Activated CD4-positive, alpha-beta memory T cell treated with anti-CD3 and anti-CD28 coated beads, Interleukin-2, amount 10 ng/mL, durations not matched to agents 7 days and 5 days (primary cell): ENCODE measurements around the gene EIF5B. TPM values are rescaled to one million over a fixed set of nuclear protein-coding genes. Genes with fewer than 3 reads are reported as not detected.

Experiments used
- CTCF ChIA-PET: fragments of 350-600 bp; sonication (Branson Sonifier 250); formaldehyde crosslinking; loops from one replicate; lab custom pipeline; 2021; ENCODE audit warnings: antibody characterized with exemption, inconsistent platforms; lab: Charles Lee
- POLR2A ChIA-PET: fragments of 350-600 bp; sonication (Branson Sonifier 250); formaldehyde crosslinking; loops from one replicate; lab custom pipeline; 2021; ENCODE audit warnings: antibody characterized with exemption; lab: Charles Lee
- DNase-seq: peaks from one replicate; pipeline ENCODE4 v3.0.0-alpha.2; 2020
- H3K27ac Mint-ChIP-seq: one replicate; pipeline ENCODE4 v1.8.0; 2021; ENCODE audit warnings: mild to moderate bottlenecking, mixed read lengths
- H3K27me3 Mint-ChIP-seq: one replicate; pipeline ENCODE4 v1.8.0; 2021; ENCODE audit warnings: mixed read lengths
- H3K36me3 Mint-ChIP-seq: one replicate; pipeline ENCODE4 v1.8.0; 2021; ENCODE audit warnings: low read depth, mixed read lengths
- H3K4me1 Mint-ChIP-seq: one replicate; pipeline ENCODE4 v1.8.0; 2021; ENCODE audit warnings: mixed read lengths
- H3K4me3 Mint-ChIP-seq: one replicate; pipeline ENCODE4 v1.8.0; 2021; ENCODE audit warnings: mild to moderate bottlenecking, mixed read lengths
- H3K9me3 Mint-ChIP-seq: one replicate; pipeline ENCODE4 v1.8.0; 2021; ENCODE audit warnings: mixed read lengths
- total RNA-seq, 2 experiments: library from RNA; stranded (reverse); gene quantifications; one replicate each; pipeline ENCODE4 v1.2.3, GENCODE V29; 2021

EIF5B gene
- total RNA-seq, 2 experiments from 2014 or later: 37.3 to 38.3 TPM

- Mint-ChIP-seq H3K36me3 (peaks cover 72% of the 10 kb centered on the region), H3K9me3 (no peaks in the 10 kb centered on the region), H3K27me3 (no peaks in the 10 kb centered on the region), H3K4me1 (peaks cover 28% of the 10 kb centered on the region), H3K4me3 (no peak overlapping the region), H3K27ac (no peak overlapping the region)
- no peak for DNase-seq
- ChIA-PET POLR2A (interaction anchor here (1.1 kb wide), 1 partner anchor 39 kb away, joined by 4 read pairs; the partner anchor contains the start of gene EIF5B), CTCF (no interaction called here)
These were observed 39.2 kb downstream of the EIF5B start for GRCh38 chr2:99376254-99376864.

GRCh38 chr2:99377879-99378278 is 40.7 kb downstream of the EIF5B start:
- Mint-ChIP-seq H3K4me1 (peaks cover 28% of the 10 kb centered on the region), H3K27ac (no peak overlapping the region), H3K36me3 (peaks cover 64% of the 10 kb centered on the region), H3K4me3 (no peak overlapping the region), H3K9me3 (no peaks in the 10 kb centered on the region), H3K27me3 (no peaks in the 10 kb centered on the region)
- POLR2A ChIA-PET: no interaction called here
- DNase-seq: no peak
- CTCF ChIA-PET: no interaction called here

GRCh38 chr2:99380376-99381010 is 43.3 kb downstream of the EIF5B start:
- H3K27me3 Mint-ChIP-seq: no peaks in the 10 kb centered on the region
- no peak overlapping the region for H3K4me3 Mint-ChIP-seq
- CTCF ChIA-PET: no interaction called here
- peaks cover 28% of the 10 kb centered on the region for H3K4me1 Mint-ChIP-seq
- no peak overlapping the region for H3K27ac Mint-ChIP-seq
- DNase-seq: no peak
- H3K36me3 Mint-ChIP-seq: peaks cover 61% of the 10 kb centered on the region
- POLR2A ChIA-PET: interaction anchor here (1.6 kb wide), 1 partner anchor 43 kb away, joined by 4 read pairs; the partner anchor contains the start of gene EIF5B
- no peaks in the 10 kb centered on the region for H3K9me3 Mint-ChIP-seq

- peaks cover 50% of the 10 kb centered on the region for H3K36me3 Mint-ChIP-seq
These were observed 45.0 kb downstream of the EIF5B start for GRCh38 chr2:99382143-99382542.

GRCh38 chr2:99386011-99386410 is 48.8 kb downstream of the EIF5B start:
- no peak overlapping the region for H3K4me3 Mint-ChIP-seq
- no peak overlapping the region for H3K27ac Mint-ChIP-seq
- CTCF ChIA-PET: no interaction called here

More at GRCh38 chr2:99382143-99382542, 45.0 kb downstream of the EIF5B start:
- H3K27ac Mint-ChIP-seq: no peak overlapping the region
- ChIA-PET POLR2A (no interaction called here), CTCF (no interaction called here)
- DNase-seq: no peak
- no peak overlapping the region for H3K4me3 Mint-ChIP-seq
- H3K9me3 Mint-ChIP-seq: no peaks in the 10 kb centered on the region
- H3K27me3 Mint-ChIP-seq: no peaks in the 10 kb centered on the region
- peaks cover 26% of the 10 kb centered on the region for H3K4me1 Mint-ChIP-seq

GRCh38 chr2:99388892-99389291 is 51.7 kb downstream of the EIF5B start:
- Mint-ChIP-seq H3K27ac (no peak overlapping the region), H3K4me3 (no peak overlapping the region), H3K36me3 (peaks cover 36% of the 10 kb centered on the region), H3K9me3 (no peaks in the 10 kb centered on the region), H3K27me3 (no peaks in the 10 kb centered on the region), H3K4me1 (peaks cover 4% of the 10 kb centered on the region)
- CTCF ChIA-PET: no interaction called here
- POLR2A ChIA-PET: no interaction called here
- no peak for DNase-seq

More at GRCh38 chr2:99386011-99386410, 48.8 kb downstream of the EIF5B start:
- Mint-ChIP-seq H3K36me3 (peaks cover 39% of the 10 kb centered on the region), H3K4me1 (peaks cover 4% of the 10 kb centered on the region), H3K27me3 (no peaks in the 10 kb centered on the region), H3K9me3 (no peaks in the 10 kb centered on the region)
- no peak for DNase-seq
- POLR2A ChIA-PET: no interaction called here

- DNase-seq: no peak
- ChIA-PET POLR2A (no interaction called here), CTCF (no interaction called here)
- Mint-ChIP-seq H3K4me1 (peaks cover 4% of the 10 kb centered on the region), H3K9me3 (no peaks in the 10 kb centered on the region), H3K4me3 (no peak overlapping the region), H3K27me3 (no peaks in the 10 kb centered on the region), H3K36me3 (peaks cover 37% of the 10 kb centered on the region), H3K27ac (no peak overlapping the region)
These were observed 52.2 kb downstream of the EIF5B start for GRCh38 chr2:99389371-99389770.

GRCh38 chr2:99389946-99390345 is 52.8 kb downstream of the EIF5B start:
- ChIA-PET CTCF (no interaction called here), POLR2A (no interaction called here)
- Mint-ChIP-seq H3K4me3 (no peak overlapping the region), H3K27ac (no peak overlapping the region), H3K9me3 (no peaks in the 10 kb centered on the region), H3K36me3 (peaks cover 38% of the 10 kb centered on the region), H3K27me3 (no peaks in the 10 kb centered on the region), H3K4me1 (peaks cover 4% of the 10 kb centered on the region)
- no peak for DNase-seq

GRCh38 chr2:99395589-99396130 is 58.5 kb downstream of the EIF5B start:
- Mint-ChIP-seq H3K9me3 (no peaks in the 10 kb centered on the region), H3K4me1 (no peaks in the 10 kb centered on the region), H3K36me3 (peaks cover 75% of the 10 kb centered on the region), H3K27me3 (no peaks in the 10 kb centered on the region), H3K27ac (no peak overlapping the region), H3K4me3 (no peak overlapping the region)
- CTCF ChIA-PET: no interaction called here
- no peak for DNase-seq
- POLR2A ChIA-PET: no interaction called here

- Mint-ChIP-seq H3K36me3 (peaks cover 71% of the 10 kb centered on the region), H3K4me3 (no peak overlapping the region), H3K27ac (no peak overlapping the region), H3K4me1 (no peaks in the 10 kb centered on the region), H3K9me3 (no peaks in the 10 kb centered on the region), H3K27me3 (no peaks in the 10 kb centered on the region)
- POLR2A ChIA-PET: no interaction called here
- CTCF ChIA-PET: no interaction called here
- DNase-seq: no peak
These were observed 60.2 kb downstream of the EIF5B start for GRCh38 chr2:99397266-99397920.

GRCh38 chr2:99398303-99398702 is 61.1 kb downstream of the EIF5B start:
- no peaks in the 10 kb centered on the region for H3K4me1 Mint-ChIP-seq
- no peaks in the 10 kb centered on the region for H3K27me3 Mint-ChIP-seq
- CTCF ChIA-PET: no interaction called here
- peaks cover 79% of the 10 kb centered on the region for H3K36me3 Mint-ChIP-seq
- POLR2A ChIA-PET: no interaction called here
- H3K4me3 Mint-ChIP-seq: no peak overlapping the region
- DNase-seq: no peak
- H3K27ac Mint-ChIP-seq: no peak overlapping the region
- no peaks in the 10 kb centered on the region for H3K9me3 Mint-ChIP-seq

- ChIA-PET CTCF (no interaction called here), POLR2A (no interaction called here)
- Mint-ChIP-seq H3K27me3 (no peaks in the 10 kb centered on the region), H3K36me3 (peaks cover 80% of the 10 kb centered on the region), H3K9me3 (no peaks in the 10 kb centered on the region), H3K4me1 (no peaks in the 10 kb centered on the region), H3K4me3 (no peak overlapping the region), H3K27ac (no peak overlapping the region)
- no peak for DNase-seq
These were observed 61.9 kb downstream of the EIF5B start for GRCh38 chr2:99399063-99399462.

GRCh38 chr2:99399795-99400194 is 62.6 kb downstream of the EIF5B start:
- CTCF ChIA-PET: no interaction called here
- Mint-ChIP-seq H3K36me3 (peaks cover 81% of the 10 kb centered on the region), H3K27ac (no peak overlapping the region), H3K27me3 (no peaks in the 10 kb centered on the region), H3K9me3 (no peaks in the 10 kb centered on the region), H3K4me1 (no peaks in the 10 kb centered on the region), H3K4me3 (no peak overlapping the region)
- no peak for DNase-seq
- POLR2A ChIA-PET: no interaction called here
